ENCODE data around the gene ENGASE. TPM values are rescaled to one million over a fixed set of nuclear protein-coding genes. Genes with fewer than 3 reads are reported as not detected.

Gene ENGASE
- total and polyA plus RNA-seq, 8 donors = 6.6 to 505 (median 35.2) TPM

DNA sequence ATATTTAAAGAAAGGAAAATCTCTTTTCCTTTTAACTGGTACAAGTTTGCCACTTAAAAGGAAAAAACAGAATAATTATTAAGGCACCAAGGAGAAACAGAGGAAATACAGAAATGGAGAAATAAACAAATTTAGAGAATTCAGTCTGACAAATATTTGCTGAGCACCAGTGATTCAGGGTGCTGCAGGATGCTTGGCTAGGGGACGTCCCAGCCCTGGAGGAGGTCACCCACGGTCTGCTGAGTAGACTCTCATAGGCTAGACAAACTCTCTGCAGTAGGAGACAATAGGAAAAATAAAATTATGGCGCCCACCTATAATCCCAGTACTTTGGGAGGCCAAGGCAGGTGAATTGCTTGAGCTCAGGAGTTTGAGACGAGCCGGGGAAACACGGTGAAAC is 34.7 kb upstream of the ENGASE start:
- no peak overlapping the region for H3K27ac ChIP-seq
- DNase-seq = no peak
- H3K27me3 ChIP-seq = peaks cover 0 to 2% (median 0%) of the 10 kb centered on the region in 3 donors
- peaks cover 0 to 25% (median 10%) of the 10 kb centered on the region in 4 donors for H3K4me1 ChIP-seq
- H3K36me3 ChIP-seq = no peaks in the 10 kb centered on the region
- TF ChIP-seq POLR2A (IDR thresholded peaks at IDR 0.05) (no peak), POLR2AphosphoS5 (IDR thresholded peaks at IDR 0.05) (no peak), CTCF (IDR thresholded peaks at IDR 0.05) (no peak), EP300 (IDR thresholded peaks at IDR 0.05) (no peak)
- intact Hi-C loops (cut with DNase I; ENCODE audit: low total_unique reads) = no loop called here
- H3K9me3 ChIP-seq = no peaks in the 10 kb centered on the region
- H3K4me3 ChIP-seq = no peak overlapping the region
- WGBS, 5 donors = 85 to 91% (median 90%) methylated on average over 6 of the region's 6 CpGs

DNA sequence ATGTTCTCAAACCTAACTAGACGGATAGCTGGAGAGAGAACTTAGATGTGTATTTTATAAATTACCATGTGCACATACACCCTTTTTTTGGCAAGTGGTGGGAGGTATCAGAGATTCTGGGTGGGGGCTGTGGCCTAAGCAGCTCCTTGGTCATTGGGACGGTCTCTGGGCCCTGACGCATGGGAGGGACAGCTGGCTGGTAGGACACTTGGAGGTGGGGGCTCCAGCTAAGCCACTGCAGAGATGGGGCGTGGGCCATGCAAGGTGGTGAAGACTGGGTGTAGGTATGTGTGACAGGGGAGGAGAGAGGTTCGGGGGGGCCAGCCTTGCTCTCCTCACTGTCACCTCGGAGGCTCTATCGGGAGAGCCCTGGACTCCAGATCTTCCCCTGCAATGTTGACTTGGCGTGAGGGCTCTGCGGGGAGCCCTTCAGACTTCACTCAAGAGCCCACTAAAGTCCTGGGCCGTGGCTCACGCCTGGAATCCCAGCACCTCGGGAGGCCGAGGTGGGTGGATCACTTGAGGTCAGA is 33.5 kb upstream of the ENGASE start:
- Histone ChIP-seq H3K9me3 (no peaks in the 10 kb centered on the region), H3K27ac (no peak overlapping the region), H3K4me3 (no peak overlapping the region), H3K4me1 (peaks cover 0 to 27% (median 12%) of the 10 kb centered on the region in 4 donors), H3K27me3 (peaks cover 0 to 10% (median 0%) of the 10 kb centered on the region in 3 donors), H3K36me3 (no peaks in the 10 kb centered on the region)
- WGBS, 5 donors = 87 to 92% (median 90%) methylated on average over 8 to 13 of the region's 13 CpGs
- DNase-seq = no peak
- intact Hi-C loops (cut with DNase I; ENCODE audit: low total_unique reads) = no loop called here
- TF ChIP-seq POLR2A (IDR thresholded peaks at IDR 0.05) = no peak
- TF ChIP-seq CTCF (IDR thresholded peaks at IDR 0.05) = no peak
- TF ChIP-seq POLR2AphosphoS5 (IDR thresholded peaks at IDR 0.05) = no peak
- TF ChIP-seq EP300 (IDR thresholded peaks at IDR 0.05) = no peak

DNA sequence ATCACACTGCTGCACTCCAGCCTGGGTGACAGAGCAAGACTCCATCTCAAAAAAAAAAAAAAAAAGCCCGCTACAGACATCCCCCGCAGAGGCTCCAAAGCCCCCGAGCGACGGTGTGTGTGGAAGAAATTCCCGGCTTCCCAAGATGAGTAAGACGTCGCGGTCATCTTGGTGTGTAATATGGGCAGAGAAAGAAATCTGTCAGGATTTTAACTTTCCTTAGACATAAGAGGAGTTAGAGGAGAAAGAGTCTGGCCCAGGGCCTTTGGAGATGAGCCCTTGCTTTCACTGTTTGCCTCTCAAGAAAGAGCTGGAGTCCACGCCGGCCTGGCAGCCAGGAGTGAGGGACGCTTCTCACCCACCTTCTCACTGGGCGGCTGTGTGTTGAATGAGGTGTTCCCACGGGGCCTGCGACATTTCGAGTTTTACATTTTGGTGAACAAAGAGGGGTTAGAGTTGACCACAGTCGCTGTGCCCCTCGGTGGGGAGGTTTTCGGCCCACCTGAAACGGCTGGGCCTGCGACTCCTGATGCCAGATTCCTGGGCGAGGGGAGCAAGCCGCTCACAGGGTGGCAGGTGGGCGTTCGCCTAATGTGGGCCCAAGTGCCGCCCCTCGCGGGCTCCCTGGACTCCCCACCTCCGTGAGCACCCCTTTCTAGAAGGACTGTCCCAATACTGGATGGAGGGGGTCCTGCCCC is 32.8 kb upstream of the ENGASE start:
- H3K36me3 ChIP-seq = no peaks in the 10 kb centered on the region

More for the DNA sequence above, 32.8 kb upstream of the ENGASE start:
- TF ChIP-seq POLR2AphosphoS5 (IDR thresholded peaks at IDR 0.05) = no peak
- TF ChIP-seq CTCF (IDR thresholded peaks at IDR 0.05) = no peak
- TF ChIP-seq EP300 (IDR thresholded peaks at IDR 0.05) = no peak
- no peak for TF ChIP-seq POLR2A (IDR thresholded peaks at IDR 0.05)
- H3K27ac ChIP-seq = no peak overlapping the region
- no peak for DNase-seq
- peaks cover 0 to 17% (median 0%) of the 10 kb centered on the region in 3 donors for H3K27me3 ChIP-seq
- peaks cover 0 to 27% (median 13%) of the 10 kb centered on the region in 4 donors for H3K4me1 ChIP-seq
- no peak overlapping the region for H3K4me3 ChIP-seq
- WGBS, 5 donors = 87 to 90% (median 89%) methylated on average over 25 to 29 of the region's 29 CpGs
- intact Hi-C loops (cut with DNase I; ENCODE audit: low total_unique reads) = no loop called here
- H3K9me3 ChIP-seq = no peaks in the 10 kb centered on the region

Data from stomach (tissue), 9 donors.